A673 (cell line): Measurements from ENCODE around the gene MPZL1.
A peak's percentile ranks its signal among the peaks of the same experiment; 100 is the strongest.

Experiments
- EZH2 ChIP-seq: fragments of 200-600 bp; sonication (generic); IDR thresholded peaks from 2 replicates; pipeline ENCODE4 v1.6.1; 2017; ENCODE audit warnings: borderline replicate concordance, low read depth, mild to moderate bottlenecking, mixed read lengths, antibody characterized with exemption, low read length; ENCODE audit not compliant: poor library complexity, severe bottlenecking
- TF ChIP-seq, protein P1 (sequence below): fragments of 300-800, 200-600 bp; sonication (generic); conservative IDR thresholded peaks from 2 replicates; pipeline ENCODE4 v1.5.1; 2017; ENCODE audit warnings: low read depth, mild to moderate bottlenecking, antibody characterized with exemption, low read length, moderate library complexity, mixed read lengths

DNA sequence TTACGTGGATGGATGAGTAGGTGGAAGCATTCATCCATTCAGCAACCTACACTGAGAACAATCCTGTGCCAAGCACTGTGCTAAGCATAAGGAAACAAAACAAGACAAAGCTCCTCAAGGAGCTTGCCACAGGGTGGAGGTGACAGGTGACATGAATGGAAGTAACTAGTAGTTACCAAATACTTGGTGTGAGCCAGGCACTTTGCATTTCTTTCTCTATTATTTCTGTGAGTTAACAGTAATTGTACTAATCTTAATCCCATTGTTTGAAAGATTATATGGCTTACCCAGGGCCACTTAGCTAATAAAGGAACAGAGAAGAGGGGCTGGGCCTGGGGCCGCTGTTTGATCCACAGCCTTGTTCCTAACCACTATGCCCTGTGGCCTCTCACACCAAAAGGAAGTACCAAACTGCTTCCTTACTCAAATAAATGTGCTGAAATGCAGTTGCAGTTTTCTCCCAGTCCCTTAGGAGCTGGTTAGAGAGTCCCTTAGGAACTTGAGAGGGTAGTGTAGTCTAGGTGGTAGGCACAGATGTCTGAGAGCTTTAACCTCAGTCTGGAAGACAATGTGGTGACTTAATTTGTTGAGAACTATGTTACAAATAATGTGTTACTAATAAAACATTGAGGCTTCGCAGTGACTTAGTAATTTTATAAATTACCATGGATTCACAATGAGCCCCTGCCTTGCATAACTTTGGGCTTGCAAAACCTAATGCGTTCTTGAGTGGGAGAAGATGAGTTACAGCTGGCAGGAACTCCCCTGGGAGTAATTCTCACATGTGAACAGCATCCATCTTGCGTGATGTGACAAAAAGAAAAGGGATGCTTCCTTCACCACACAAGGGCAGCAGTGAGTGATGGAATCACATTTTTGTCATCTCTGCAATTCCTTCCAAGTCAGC, 69.8 kb downstream of the MPZL1 start:
- TF ChIP-seq, protein P1, sequence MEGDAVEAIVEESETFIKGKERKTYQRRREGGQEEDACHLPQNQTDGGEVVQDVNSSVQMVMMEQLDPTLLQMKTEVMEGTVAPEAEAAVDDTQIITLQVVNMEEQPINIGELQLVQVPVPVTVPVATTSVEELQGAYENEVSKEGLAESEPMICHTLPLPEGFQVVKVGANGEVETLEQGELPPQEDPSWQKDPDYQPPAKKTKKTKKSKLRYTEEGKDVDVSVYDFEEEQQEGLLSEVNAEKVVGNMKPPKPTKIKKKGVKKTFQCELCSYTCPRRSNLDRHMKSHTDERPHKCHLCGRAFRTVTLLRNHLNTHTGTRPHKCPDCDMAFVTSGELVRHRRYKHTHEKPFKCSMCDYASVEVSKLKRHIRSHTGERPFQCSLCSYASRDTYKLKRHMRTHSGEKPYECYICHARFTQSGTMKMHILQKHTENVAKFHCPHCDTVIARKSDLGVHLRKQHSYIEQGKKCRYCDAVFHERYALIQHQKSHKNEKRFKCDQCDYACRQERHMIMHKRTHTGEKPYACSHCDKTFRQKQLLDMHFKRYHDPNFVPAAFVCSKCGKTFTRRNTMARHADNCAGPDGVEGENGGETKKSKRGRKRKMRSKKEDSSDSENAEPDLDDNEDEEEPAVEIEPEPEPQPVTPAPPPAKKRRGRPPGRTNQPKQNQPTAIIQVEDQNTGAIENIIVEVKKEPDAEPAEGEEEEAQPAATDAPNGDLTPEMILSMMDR: peak; percentile 41
- no peak for TF ChIP-seq EZH2
